Spleen (tissue), 7 donors: ENCODE measurements around the gene PLXNA2.

Experiments
- CTCF ChIP-seq, 11 experiments: fragments of 200-600 bp in 7 of 11; fragments of 450-650 bp in 4 of 11; sonication (generic) in 4 of 11; IDR thresholded peaks in 8 of 11; conservative IDR thresholded peaks in 3 of 11; 1 replicate in 7 of 11; 2 replicates in 4 of 11; pipeline versions ENCODE4 v1.4.0 to v1.8.0; 2016 to 2021; ENCODE audit warnings: antibody characterized with exemption in 11 of 11, inconsistent platforms in 4 of 11, mild to moderate bottlenecking in 1 of 11
- POLR2AphosphoS5 ChIP-seq, 3 donors: sonication (generic); formaldehyde crosslinking; IDR thresholded peaks; one replicate each; pipeline ENCODE4 v1.5.1; 2017; ENCODE audit warnings: antibody characterized with exemption in 3 of 3
- donor health status: DM: no; HTN: no; CAD: no; lungs with moderate emphysema.
- donor health status: DM: no; HTN: no; CAD: no.
- donor health status: DM: no; HTN: no; CAD: no.

GRCh38 chr1:208132287-208132882, 111.8 kb downstream of the PLXNA2 start:
- TF ChIP-seq CTCF (IDR thresholded peaks at IDR 0.05 in 8 of 11, conservative IDR thresholded peaks at IDR 0.05 in 3 of 11), result peak; percentile 27 to 85 (median 82)
- TF ChIP-seq POLR2AphosphoS5 (IDR thresholded peaks at IDR 0.05), result no peak
